Thoracic aorta (tissue), 2 donors: ENCODE data around the gene KNG1. TPM values are rescaled to one million over a fixed set of nuclear protein-coding genes. Genes with fewer than 3 reads are reported as not detected.

Source experiments
- ATAC-seq: fragments of 150-250 bp; one replicate; pipeline ENCODE4 v1.8.0; 2017; ENCODE audit warnings: low read depth; ENCODE audit not compliant: insufficient number of reproducible peaks, low FRiP score
- DNase-seq: peaks from one replicate; pipeline ENCODE4 v3.0.0-alpha.2; 2020; ENCODE audit warnings: low spot score
- H3K27ac ChIP-seq, 2 donors: fragments of 200-600 bp; sonication (generic); 1 replicate in 1 of 2; 2 replicates in 1 of 2; pipeline ENCODE4 v1.5.1; 2016; ENCODE audit warnings: mild to moderate bottlenecking in 2 of 2, moderate library complexity in 2 of 2
- H3K27me3 ChIP-seq: fragments of 200-600 bp; sonication (generic); replicated peaks from 2 replicates; pipeline ENCODE4 v1.6.0; 2016; ENCODE audit warnings: mild to moderate bottlenecking; ENCODE audit not compliant: insufficient read depth
- H3K36me3 ChIP-seq: fragments of 200-600 bp; sonication (generic); one replicate; pipeline ENCODE4 v1.5.1; 2016
- H3K4me1 ChIP-seq, 2 donors: fragments of 200-600 bp; sonication (generic); 1 replicate in 1 of 2; 2 replicates in 1 of 2; pipeline versions ENCODE4 v1.5.1 to v1.6.0; 2016; ENCODE audit warnings: low read depth in 2 of 2, mild to moderate bottlenecking in 1 of 2; ENCODE audit not compliant: control insufficient read depth in 1 of 2
- H3K4me3 ChIP-seq: fragments of 200-600 bp; sonication (generic); 2 replicates; pipeline ENCODE4 v1.5.1; 2016; ENCODE audit warnings: mild to moderate bottlenecking
- H3K9me3 ChIP-seq: fragments of 200-600 bp; sonication (generic); 2 replicates; pipeline ENCODE4 v1.5.1; 2016
- CTCF ChIP-seq: fragments of 200-600 bp; sonication (generic); IDR thresholded peaks from one replicate; pipeline ENCODE4 v1.5.1; 2019; ENCODE audit warnings: antibody characterized with exemption
- total RNA-seq, 2 donors: library from RNA; depleted of rRNA; stranded (reverse); fragments of >200 nt; gene quantifications; one replicate each; pipeline versions ENCODE4 v1.1.0 to v1.2.3, GENCODE V29; 2016

KNG1 gene
- total RNA-seq: not detected

GRCh38 chr3:186717039-186717457, at the start of gene KNG1:
Gene KNG1 (plus strand): TSS chr3:186717359. CDS start chr3:186717543, 184 bp downstream.
- Histone ChIP-seq H3K27ac (no peak within 1 kb of the TSS), H3K4me3 (no peak within 1 kb of the TSS), H3K9me3 (no peaks in the 10 kb centered on the region), H3K36me3 (no peaks in the 10 kb centered on the region), H3K27me3 (no peaks in the 10 kb centered on the region), H3K4me1 (no peaks in the 10 kb centered on the region)
- ATAC-seq: no peak
- TF ChIP-seq CTCF: no peak
- no peak for DNase-seq

GRCh38 chr3:186668426-186668825, 48.7 kb upstream of the KNG1 start:
- ATAC-seq (no peak), DNase-seq (no peak)
- no peak overlapping the region for H3K27ac ChIP-seq
- H3K4me1 ChIP-seq: peaks cover 0 to 4% of the 10 kb centered on the region in 2 donors
- no peaks in the 10 kb centered on the region for H3K27me3 ChIP-seq
- no peaks in the 10 kb centered on the region for H3K9me3 ChIP-seq
- H3K36me3 ChIP-seq: no peaks in the 10 kb centered on the region
- no peak overlapping the region for H3K4me3 ChIP-seq
- TF ChIP-seq CTCF: no peak

DNA sequence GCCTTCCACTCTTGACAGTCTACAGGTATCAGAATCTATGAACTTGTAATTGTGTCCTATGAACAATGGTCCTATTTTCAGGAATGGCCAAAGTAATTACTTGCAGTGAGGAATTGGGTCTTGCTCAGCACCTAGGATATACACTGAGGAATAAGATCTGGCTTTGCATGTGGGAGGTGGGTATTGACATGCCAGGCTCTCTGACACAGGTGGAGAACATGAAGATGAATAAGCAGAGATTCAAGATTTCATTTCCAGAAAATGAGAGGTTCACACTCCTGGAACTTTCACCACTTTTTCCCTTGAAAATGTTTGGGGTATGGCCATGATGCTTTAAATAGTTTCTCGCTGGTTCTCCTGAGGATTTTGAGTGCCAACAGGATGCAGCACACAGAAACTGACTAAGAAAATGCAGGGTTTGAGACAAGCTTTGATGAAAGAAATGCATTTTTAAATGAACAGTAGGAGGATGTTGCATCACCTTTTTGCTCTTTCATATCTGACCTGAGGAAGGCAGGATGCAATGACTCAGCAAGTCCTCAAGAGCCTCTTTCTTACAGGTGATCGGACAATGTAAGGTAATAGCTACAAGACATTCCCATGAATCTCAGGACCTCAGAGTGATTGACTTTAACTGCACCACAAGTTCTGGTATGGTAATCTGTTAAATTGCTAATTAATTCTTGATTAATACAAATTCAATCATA, 47.6 kb upstream of the KNG1 start:
- no peak for ATAC-seq
- DNase-seq: no peak
- Histone ChIP-seq H3K4me1 (peaks cover 0 to 4% of the 10 kb centered on the region in 2 donors), H3K36me3 (no peaks in the 10 kb centered on the region), H3K27me3 (no peaks in the 10 kb centered on the region), H3K9me3 (no peaks in the 10 kb centered on the region), H3K4me3 (no peak overlapping the region), H3K27ac (no peak overlapping the region)
- no peak for TF ChIP-seq CTCF

DNA sequence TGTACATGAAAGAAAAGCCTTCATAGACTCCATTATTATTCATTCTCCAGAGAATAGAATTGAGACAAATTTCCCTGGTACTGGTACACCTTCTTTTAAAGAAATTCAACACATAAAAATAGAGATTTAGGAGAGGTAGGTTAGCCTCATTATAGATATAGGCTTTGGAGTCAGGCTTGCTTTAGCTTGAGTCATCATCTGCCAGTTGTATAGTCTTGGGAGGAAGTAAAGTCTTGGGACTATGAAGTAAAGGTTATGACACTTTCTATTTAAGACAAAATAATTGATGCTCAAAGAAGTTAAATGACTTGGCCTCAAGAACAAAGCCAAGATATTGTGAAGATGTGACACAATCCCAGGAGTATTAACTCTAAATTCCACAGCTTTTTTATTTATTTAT, 47.0 kb upstream of the KNG1 start:
- Histone ChIP-seq H3K27ac (no peak overlapping the region), H3K4me1 (peaks cover 0 to 4% of the 10 kb centered on the region in 2 donors), H3K9me3 (no peaks in the 10 kb centered on the region), H3K4me3 (no peak overlapping the region), H3K36me3 (no peaks in the 10 kb centered on the region), H3K27me3 (no peaks in the 10 kb centered on the region)
- ATAC-seq (no peak), DNase-seq (no peak)
- no peak for TF ChIP-seq CTCF

GRCh38 chr3:186671051-186671450, 46.1 kb upstream of the KNG1 start:
- no peaks in the 10 kb centered on the region for H3K9me3 ChIP-seq
- DNase-seq: no peak
- H3K27me3 ChIP-seq: no peaks in the 10 kb centered on the region
- no peak for ATAC-seq
- peaks cover 0 to 4% of the 10 kb centered on the region in 2 donors for H3K4me1 ChIP-seq
- H3K4me3 ChIP-seq: no peak overlapping the region
- TF ChIP-seq CTCF: no peak
- no peaks in the 10 kb centered on the region for H3K36me3 ChIP-seq
- H3K27ac ChIP-seq: no peak overlapping the region
